ENCODE measurements around the gene RNASE11. TPM values are rescaled to one million over a fixed set of nuclear protein-coding genes. Genes with fewer than 3 reads are reported as not detected.

Gene RNASE11
- not detected in 2 replicates for total RNA-seq

GRCh38 chr14:20587489-20588154, at the start of gene RNASE11:
Gene RNASE11, minus strand, starts transcription at chr14:20588001.

GRCh38 chr14:20591235-20591634, 3.4 kb upstream of the RNASE11 start, which contains the start of gene RNASE12:
Gene RNASE12, minus strand, starts transcription at chr14:20591376. Its CDS starts 653 bp downstream, at chr14:20590723.

DNA sequence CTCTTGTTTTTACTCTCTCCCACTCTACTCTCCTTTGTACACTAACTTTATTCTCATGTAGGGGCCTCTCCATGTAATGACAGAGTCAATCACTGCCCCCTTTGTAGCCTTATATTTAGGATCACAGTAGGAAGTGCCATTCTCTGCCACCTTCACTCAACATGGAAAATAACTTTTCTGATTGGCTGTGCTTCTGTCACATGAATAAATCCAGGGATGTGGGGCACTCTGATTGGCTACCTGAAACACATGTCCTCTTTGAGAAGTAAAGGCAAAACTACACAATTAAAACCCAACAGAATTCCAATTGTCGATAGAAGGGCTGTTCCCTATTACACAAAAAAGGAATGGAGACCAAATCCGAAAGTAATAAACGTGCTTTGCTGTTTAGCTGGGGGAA, 26.8 kb downstream of the RNASE11 start, which contains the start of gene RNASE9:
Gene RNASE9 (minus strand): TSS at position 87 of the 400 bp plus-strand sequence.

Other genes starting within 250 kb of the RNASE11 start
- 2.2 and 4.1 TPM in 2 replicates for gene PARP2, start 244.4 kb downstream of the RNASE11 start, total RNA-seq
- gene TEP1, start 174.5 kb downstream of the RNASE11 start, total RNA-seq, result 8.9 and 10.3 TPM in 2 replicates
- 0.09 and 0.12 TPM in 2 replicates for gene KLHL33, start 151.8 kb downstream of the RNASE11 start, total RNA-seq
- 24.2 and 30.0 TPM in 2 replicates for gene OSGEP, start 133.2 kb downstream of the RNASE11 start, total RNA-seq
- gene APEX1, start 132.8 kb downstream of the RNASE11 start, total RNA-seq, result 145 and 204 TPM in 2 replicates
- gene PIP4P1, start 126.6 kb downstream of the RNASE11 start, total RNA-seq, result 8.4 and 14.4 TPM in 2 replicates
- 16.3 and 22.6 TPM in 2 replicates for gene PNP, start 118.6 kb downstream of the RNASE11 start, total RNA-seq
- gene RNASE10, start 82.5 kb downstream of the RNASE11 start, total RNA-seq, result not detected in 2 replicates
- not detected in 2 replicates for gene RNASE9, start 27.0 kb downstream of the RNASE11 start, total RNA-seq
- not detected in 2 replicates for gene RNASE12, start 3.4 kb upstream of the RNASE11 start, total RNA-seq
- not detected in 2 replicates for gene OR6S1, start 53.7 kb upstream of the RNASE11 start, total RNA-seq
- 56.5 and 57.9 TPM in 2 replicates for gene RNASE4, start 96.6 kb upstream of the RNASE11 start, total RNA-seq
- gene ANG, start 100.8 kb upstream of the RNASE11 start, total RNA-seq, result 12.3 and 12.8 TPM in 2 replicates
- gene EDDM3A, start 157.9 kb upstream of the RNASE11 start, total RNA-seq, result not detected in 2 replicates
- not detected in 2 replicates for gene EDDM3B, start 180.4 kb upstream of the RNASE11 start, total RNA-seq
- not detected in 2 replicates for gene RNASE6, start 193.3 kb upstream of the RNASE11 start, total RNA-seq
- 1.3 TPM in 1 of 2 replicates, not detected in the other for gene RNASE1, start 214.8 kb upstream of the RNASE11 start, total RNA-seq